SKM-1 treated with dmso at 0.1 percent for 144 hours (cell line): ENCODE results near the gene CBLB.

Experiments
- DNase-seq: peaks from one replicate; lab custom pipeline; 2025; ENCODE audit not compliant: unreplicated experiment; lab: John Stamatoyannopoulos, UW

Gene CBLB

GRCh38 chr3:105868742-105869530, at the start of gene CBLB:
Gene CBLB (minus strand): TSS chr3:105869012. CDS start chr3:105867577, 1,435 bp downstream.
- peak; percentile 91 for DNase-seq

- no peak for DNase-seq
Observed at GRCh38 chr3:105916767-105917166, 48.0 kb upstream of the CBLB start.

- DNase-seq = no peak
Observed at GRCh38 chr3:105915524-105915923, 46.7 kb upstream of the CBLB start.

GRCh38 chr3:105913616-105914015, 44.8 kb upstream of the CBLB start:
- no peak for DNase-seq

- DNase-seq = no peak
Observed at GRCh38 chr3:105912891-105913290, 44.1 kb upstream of the CBLB start.

- no peak for DNase-seq
Observed at GRCh38 chr3:105911496-105911895, 42.7 kb upstream of the CBLB start.

GRCh38 chr3:105907777-105908176, 39.0 kb upstream of the CBLB start:
- peak; percentile 64 for DNase-seq

- DNase-seq = no peak
Observed at GRCh38 chr3:105906836-105907235, 38.0 kb upstream of the CBLB start.

GRCh38 chr3:105906345-105906744, 37.5 kb upstream of the CBLB start:
- DNase-seq = no peak

- no peak for DNase-seq
Observed at GRCh38 chr3:105905328-105905727, 36.5 kb upstream of the CBLB start.

GRCh38 chr3:105904678-105905284, 36.0 kb upstream of the CBLB start:
- no peak for DNase-seq

- no peak for DNase-seq
Observed at GRCh38 chr3:105904251-105904650, 35.4 kb upstream of the CBLB start.

GRCh38 chr3:105899516-105899915, 30.7 kb upstream of the CBLB start:
- no peak for DNase-seq

- no peak for DNase-seq
Observed at GRCh38 chr3:105891101-105891500, 22.3 kb upstream of the CBLB start.

- no peak for DNase-seq
Observed at GRCh38 chr3:105888621-105889579, 20.1 kb upstream of the CBLB start.

- no peak for DNase-seq
Observed at GRCh38 chr3:105885256-105885655, 16.4 kb upstream of the CBLB start.

- DNase-seq = no peak
Observed at GRCh38 chr3:105883798-105884377, 15.1 kb upstream of the CBLB start.

GRCh38 chr3:105880681-105881290, 12.0 kb upstream of the CBLB start:
- DNase-seq = no peak

- no peak for DNase-seq
Observed at GRCh38 chr3:105878061-105878460, 9.2 kb upstream of the CBLB start.

- DNase-seq = no peak
Observed at GRCh38 chr3:105877336-105877910, 8.6 kb upstream of the CBLB start.
